Endothelial cell of umbilical vein (primary cell): ENCODE data around the gene TRIM77. TPM values are rescaled to one million over a fixed set of nuclear protein-coding genes. Genes with fewer than 3 reads are reported as not detected.
A peak's percentile ranks its signal among the peaks of the same experiment; 100 is the strongest.
"Not testable (repeated sequence)": the region's sequence is repeated elsewhere in the genome, so short reads cannot be mapped to it uniquely, and the experiment has no call there.

Experiments used
- BruUV-seq: library from RNA; stranded (reverse); fragments of 400-500 nt; replicated peaks from 2 replicates; lab custom pipeline; 2021; lab: Mats Ljungman, UMichigan
- CTCF ChIA-PET: fragments of 300-600, 350-600 bp; sonication (Branson Sonifier 250); formaldehyde crosslinking; loops from one replicate; lab custom pipeline; 2021; ENCODE audit warnings: antibody characterized with exemption, inconsistent platforms; lab: Charles Lee
- POLR2A ChIA-PET: fragments of 300-600, 350-600 bp; sonication (Branson Sonifier 250); formaldehyde crosslinking; loops from one replicate; lab custom pipeline; 2021; ENCODE audit warnings: antibody characterized with exemption, inconsistent platforms; lab: Charles Lee
- DNase-seq: peaks from one replicate; pipeline ENCODE4 v3.0.0-alpha.2; 2011; ENCODE audit warnings: low read depth, low spot score
- FAIRE-seq: peaks from 2 replicates; lab custom pipeline; 2011; peaks lifted over from hg19 to GRCh38; lab: Jason Lieb, UNC
- H2AFZ ChIP-seq: 2 replicates; pipeline ENCODE4 v1.6.0; 2012; ENCODE audit warnings: low read depth, low read length, control low read depth, inconsistent platforms
- H3K27ac ChIP-seq: 2 replicates; pipeline ENCODE4 v1.5.1; 2011; ENCODE audit warnings: low read depth, mild to moderate bottlenecking, control low read depth, low read length, moderate library complexity; ENCODE audit not compliant: insufficient read depth
- H3K27me3 ChIP-seq, 2 experiments: 2 replicates each; pipeline versions ENCODE4 v1.6.0 to v1.6.1; 2011; ENCODE audit warnings: low read length in 2 of 2, mixed read lengths in 1 of 2; ENCODE audit not compliant: control insufficient read depth in 2 of 2, insufficient read depth in 2 of 2
- H3K36me3 ChIP-seq, 2 experiments: 2 replicates in 1 of 2; 3 replicates in 1 of 2; pipeline ENCODE4 v1.5.1; 2011; ENCODE audit warnings: low read length in 2 of 2, mild to moderate bottlenecking in 1 of 2, moderate library complexity in 1 of 2; ENCODE audit not compliant: control insufficient read depth in 2 of 2, insufficient read depth in 2 of 2; ENCODE audit errors: extremely low read depth in 1 of 2
- H3K4me1 ChIP-seq: 3 replicates; pipeline ENCODE4 v1.5.1; 2011; ENCODE audit warnings: mild to moderate bottlenecking, low read length; ENCODE audit not compliant: control insufficient read depth, insufficient read depth; ENCODE audit errors: extremely low read depth
- H3K4me2 ChIP-seq: 2 replicates; pipeline ENCODE4 v1.6.1; 2011; ENCODE audit warnings: low read length, control low read depth, mixed read lengths; ENCODE audit not compliant: insufficient read depth
- H3K4me3 ChIP-seq, 3 experiments: fragments of 200-600 bp in 1 of 3; sonication (generic), shearing (Covaris generic) in 1 of 3; replicated peaks in 1 of 3; 2 replicates each; pipeline ENCODE4 v1.5.1; 2011 to 2016; ENCODE audit warnings: control low read depth in 3 of 3, low read length in 3 of 3, mild to moderate bottlenecking in 2 of 3, inconsistent platforms in 1 of 3, low read depth in 1 of 3, moderate library complexity in 1 of 3; ENCODE audit not compliant: insufficient read depth in 1 of 3
- H3K79me2 ChIP-seq: 2 replicates; pipeline ENCODE4 v1.6.0; 2012; ENCODE audit warnings: low read length, inconsistent platforms; ENCODE audit not compliant: control insufficient read depth, insufficient read depth
- H3K9ac ChIP-seq: replicated peaks from 2 replicates; pipeline ENCODE3; 2011; ENCODE audit warnings: low read length, control low read depth; ENCODE audit not compliant: insufficient read depth; ENCODE audit errors: extremely low read depth
- H3K9me1 ChIP-seq: replicated peaks from 3 replicates; pipeline ENCODE4 v1.6.0; 2011; ENCODE audit warnings: mild to moderate bottlenecking, low read length; ENCODE audit not compliant: control insufficient read depth, insufficient read depth; ENCODE audit errors: extremely low read depth
- H3K9me3 ChIP-seq: replicated peaks from 2 replicates; pipeline ENCODE4 v1.5.1; 2012; ENCODE audit warnings: low read length, inconsistent platforms; ENCODE audit not compliant: control insufficient read depth, insufficient read depth
- H4K20me1 ChIP-seq: replicated peaks from 2 replicates; pipeline ENCODE3; 2011; ENCODE audit warnings: mild to moderate bottlenecking, low read length; ENCODE audit not compliant: control insufficient read depth, insufficient read depth; ENCODE audit errors: extremely low read depth
- CTCF ChIP-seq, 2 donors: IDR thresholded peaks; 1 replicate in 1 of 2; 2 replicates in 1 of 2; pipeline ENCODE4 v1.5.1; 2011; ENCODE audit warnings: low read length in 2 of 2, mild to moderate bottlenecking in 2 of 2, moderate library complexity in 2 of 2, control low read depth in 1 of 2, inconsistent platforms in 1 of 2, low read depth in 1 of 2; ENCODE audit not compliant: insufficient read depth in 1 of 2; ENCODE audit errors: extremely low read depth in 1 of 2
- dilution Hi-C: fragments of 300-500 bp; cut with MboI; formaldehyde crosslinking; loops from one replicate; pipeline ENCODE4 v1.15.0; 2019; ENCODE audit warnings: low sequenced_read_pairs; ENCODE audit not compliant: extremely low pct_ligation_motif_present
- intact Hi-C: fragments of 100-400 bp; cut with micrococcal nuclease; formaldehyde crosslinking; loops from one replicate; pipeline ENCODE4 v1.10.0; 2022
- polyA plus RNA-seq, 4 experiments: library from polyadenylated mRNA; depleted of rRNA in 3 of 4; stranded (reverse) in 3 of 4; unstranded in 1 of 4; fragments of >200 nt; gene quantifications; 2 replicates each; pipeline versions ENCODE4 v1.2.1 to v1.2.3, GENCODE V29; 2011 to 2012; ENCODE audit warnings: missing spikeins in 1 of 4
- total RNA-seq: library from RNA; stranded (reverse); gene quantifications from 2 replicates; pipeline ENCODE4 v1.2.3, GENCODE V29; 2021

Gene TRIM77
- total and polyA plus RNA-seq, 2 donors (not counting 3 experiments of a cell fraction or from before 2014, with no cell fraction given): not detected

- H3K9ac ChIP-seq, H3K36me3 ChIP-seq, BruUV-seq, H3K79me2 ChIP-seq, H3K4me1 ChIP-seq, H3K27ac ChIP-seq, H3K9me1 ChIP-seq, H4K20me1 ChIP-seq, H3K4me3 ChIP-seq, FAIRE-seq, H3K9me3 ChIP-seq, CTCF ChIA-PET, DNase-seq, H3K27me3 ChIP-seq, H3K4me2 ChIP-seq, POLR2A ChIA-PET, H2AFZ ChIP-seq, dilution Hi-C loops: not testable (repeated sequence)
- intact Hi-C loops: loop anchor here (10.0 kb wide), 1 partner anchor 441 kb away; no protein-coding TSS in a partner anchor
These were observed 36.7 kb upstream of the TRIM77 start for GRCh38 chr11:89673380-89673779.

GRCh38 chr11:89675383-89675782 lies 34.7 kb upstream of the TRIM77 start:
- H3K9ac ChIP-seq, H3K4me2 ChIP-seq, H3K79me2 ChIP-seq, H3K9me3 ChIP-seq, H3K9me1 ChIP-seq, H4K20me1 ChIP-seq, H3K4me3 ChIP-seq, H3K27me3 ChIP-seq, dilution Hi-C loops, H3K4me1 ChIP-seq, H3K27ac ChIP-seq, BruUV-seq, H2AFZ ChIP-seq, FAIRE-seq, H3K36me3 ChIP-seq: not testable (repeated sequence)
- ChIA-PET POLR2A (interaction anchor here (0.6 kb wide), 1 partner anchor 10 kb away, joined by 7 read pairs; no protein-coding TSS in a partner anchor), CTCF (interaction anchor here (0.9 kb wide), 1 partner anchor 438 kb away, joined by 9 read pairs; no protein-coding TSS in a partner anchor)
- peak; percentile 14 for DNase-seq
- peak in 1 of 2 donors; percentile 14 for TF ChIP-seq CTCF (IDR thresholded peaks at IDR 0.05; ENCODE audit: extremely low read depth in 1 of 2, insufficient read depth in 1 of 2, low read depth in 1 of 2, low read length in 2 of 2)
- intact Hi-C loops: loop anchor here (10.0 kb wide), 1 partner anchor 439 kb away; no protein-coding TSS in a partner anchor

GRCh38 chr11:89675948-89676347 lies 34.2 kb upstream of the TRIM77 start:
- H3K4me1 ChIP-seq, H3K9me3 ChIP-seq, H3K79me2 ChIP-seq, DNase-seq, H3K4me3 ChIP-seq, BruUV-seq, H3K36me3 ChIP-seq, FAIRE-seq, H3K9ac ChIP-seq, H4K20me1 ChIP-seq, H3K9me1 ChIP-seq, dilution Hi-C loops, H3K27ac ChIP-seq, H3K4me2 ChIP-seq, H3K27me3 ChIP-seq, H2AFZ ChIP-seq: not testable (repeated sequence)
- intact Hi-C loops: loop anchor here (10.0 kb wide), 1 partner anchor 439 kb away; no protein-coding TSS in a partner anchor
- ChIA-PET CTCF (interaction anchor here (0.9 kb wide), 1 partner anchor 438 kb away, joined by 9 read pairs; no protein-coding TSS in a partner anchor), POLR2A (interaction anchor here (0.6 kb wide), 1 partner anchor 9 kb away, joined by 7 read pairs; no protein-coding TSS in a partner anchor)
